Tibial nerve (tissue), 3 donors: ENCODE results near the gene PLLP.

Experiments used
- CTCF ChIP-seq, 5 experiments: fragments of 200-600 bp in 3 of 5; fragments of 450-650 bp in 2 of 5; sonication (generic) in 3 of 5; IDR thresholded peaks; one replicate each; pipeline ENCODE4 v1.5.1; 2016 to 2019; ENCODE audit warnings: antibody characterized with exemption in 5 of 5, mild to moderate bottlenecking in 3 of 5, moderate library complexity in 2 of 5
- POLR2A ChIP-seq, 2 donors: fragments of 450-650 bp; IDR thresholded peaks; one replicate each; pipeline ENCODE4 v1.6.1; 2017; ENCODE audit warnings: antibody characterized with exemption in 2 of 2, mild to moderate bottlenecking in 2 of 2, moderate library complexity in 2 of 2

GRCh38 chr16:57313509-57313908 is 29.0 kb upstream of the PLLP start:
- no peak for TF ChIP-seq CTCF (IDR thresholded peaks at IDR 0.05)
- TF ChIP-seq POLR2A (IDR thresholded peaks at IDR 0.05), result no peak
